GM12891 (cell line): ENCODE results near the gene KLHL34.

Experiments used
- DNase-seq: peaks from one replicate; pipeline ENCODE4 v3.0.0; 2011; ENCODE audit warnings: low spot score; ENCODE audit not compliant: insufficient read length
- FAIRE-seq: peaks from 2 replicates; lab custom pipeline; 2011; peaks lifted over from hg19 to GRCh38; lab: Jason Lieb, UNC
- PAX5 ChIP-seq: IDR thresholded peaks from 2 replicates; pipeline ENCODE4 v1.6.1; 2011; ENCODE audit warnings: low read length, moderate library complexity, mild to moderate bottlenecking; ENCODE audit not compliant: insufficient read depth, severe bottlenecking
- POLR2A ChIP-seq: IDR thresholded peaks from 2 replicates; pipeline ENCODE4 v1.6.1; 2011; ENCODE audit warnings: low read depth, low read length, control low read depth
- POLR2AphosphoS5 ChIP-seq: IDR thresholded peaks from 2 replicates; pipeline ENCODE4 v1.6.1; 2011; ENCODE audit warnings: low read depth, low read length, control low read depth
- POU2F2 ChIP-seq: IDR thresholded peaks from 2 replicates; pipeline ENCODE4 v1.6.1; 2011; ENCODE audit warnings: low read depth, mild to moderate bottlenecking, control low read depth, low read length, moderate library complexity
- SPI1 ChIP-seq: IDR thresholded peaks from 2 replicates; pipeline ENCODE4 v1.6.1; 2011; ENCODE audit warnings: low read depth, low read length, control low read depth
- TAF1 ChIP-seq: IDR thresholded peaks from 2 replicates; pipeline ENCODE4 v1.6.1; 2011; ENCODE audit warnings: low read depth, low read length, control low read depth

KLHL34 gene

DNA sequence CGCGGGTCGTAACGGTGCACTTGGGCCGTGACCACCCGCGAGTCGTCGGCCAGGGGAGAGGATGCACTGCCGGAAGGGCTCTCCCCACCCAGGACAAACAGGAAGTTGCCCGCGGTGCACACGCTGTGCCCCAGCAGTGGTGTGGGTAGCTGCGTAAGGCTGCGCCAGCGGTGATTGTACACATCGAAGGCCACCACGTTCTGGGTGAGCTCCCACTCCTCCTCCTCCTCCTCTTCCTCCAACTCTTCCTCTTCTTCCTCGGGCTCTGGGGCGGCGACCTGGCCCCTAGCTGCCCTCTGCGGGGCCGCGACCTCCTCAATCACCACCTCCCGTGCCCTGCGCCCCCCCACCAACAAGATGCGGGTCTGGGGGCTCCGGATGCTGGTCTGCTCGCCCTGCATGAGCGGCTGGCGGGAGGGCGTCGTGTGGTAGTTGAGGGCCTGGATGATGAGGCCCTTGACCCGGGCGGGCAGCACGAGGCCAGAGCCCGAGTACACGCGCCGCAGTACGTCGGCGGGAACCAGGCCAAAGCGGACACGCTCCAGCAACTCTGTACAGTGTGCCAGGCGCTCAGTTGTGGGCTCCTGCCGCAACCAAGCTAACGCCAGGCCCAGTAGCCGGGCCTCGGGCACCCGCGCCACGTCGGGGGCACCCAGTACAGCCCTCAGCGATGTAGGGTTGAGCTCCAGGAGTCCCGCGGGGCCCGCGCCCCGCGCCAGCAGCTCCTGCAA lies 1.4 kb downstream of the KLHL34 start:
- TF ChIP-seq SPI1, result no peak
- no peak for TF ChIP-seq PAX5
- no peak for TF ChIP-seq POU2F2
- peak; percentile 68 for FAIRE-seq
- no peak for DNase-seq

DNA sequence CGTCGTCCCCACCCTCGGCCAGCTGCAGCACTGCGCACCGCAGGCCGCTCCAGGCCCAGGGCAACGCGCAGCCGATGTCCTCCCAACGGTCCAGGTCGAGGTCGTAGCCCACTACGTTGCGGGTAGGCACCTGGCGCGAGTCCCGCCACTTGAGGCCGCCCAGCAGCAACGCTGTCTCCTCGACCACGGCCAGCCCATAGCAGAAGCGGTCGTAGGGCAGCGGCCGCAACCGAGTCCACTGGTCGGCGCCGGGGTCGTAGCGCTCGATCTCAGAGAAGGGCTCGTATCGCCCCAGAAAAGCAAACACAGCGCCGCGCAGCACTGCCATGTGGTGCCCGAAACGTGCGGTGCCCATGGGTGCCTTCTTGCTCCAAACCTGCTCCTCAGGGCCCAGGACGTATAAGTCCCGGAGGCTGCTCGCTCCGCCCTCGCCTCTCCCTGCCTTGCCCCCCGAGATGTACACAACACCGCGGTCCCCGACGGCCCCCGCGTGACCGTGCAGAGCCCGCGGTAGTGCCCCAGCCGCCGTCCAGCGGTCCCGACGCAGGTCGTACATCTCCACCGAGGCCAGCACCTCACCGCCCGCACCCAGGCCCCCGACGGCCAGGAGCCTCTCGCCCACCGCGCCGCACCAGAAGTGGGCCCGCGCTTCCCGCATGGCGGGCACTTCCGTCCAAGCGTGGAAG lies 2.1 kb downstream of the KLHL34 start:
- DNase-seq, result no peak

DNA sequence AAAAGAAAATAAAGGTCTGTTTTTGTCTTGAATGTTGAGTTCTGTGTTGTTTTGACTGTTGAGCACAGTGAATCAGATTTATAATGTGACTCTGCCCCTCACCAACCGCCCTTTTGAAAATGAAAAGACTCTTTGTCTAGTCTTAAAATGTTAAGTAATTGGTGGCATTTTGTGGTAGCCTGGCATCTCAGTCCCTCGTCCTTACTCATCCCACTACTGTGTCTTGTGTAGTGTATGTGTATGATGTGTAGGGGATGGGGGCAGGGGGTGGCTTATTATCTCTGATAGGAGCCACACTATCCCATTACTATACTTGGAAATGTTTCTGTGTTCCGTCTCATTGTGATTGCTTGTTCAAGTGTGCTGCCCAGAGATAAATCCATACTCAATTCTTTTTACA lies 12.2 kb downstream of the KLHL34 start:
- no peak for DNase-seq
- TF ChIP-seq POLR2AphosphoS5, result no peak
- TF ChIP-seq POLR2A, result no peak
- no peak for TF ChIP-seq POU2F2
- no peak for TF ChIP-seq TAF1
- no peak for TF ChIP-seq PAX5
- TF ChIP-seq SPI1, result no peak
- no peak for FAIRE-seq

More for the DNA sequence above, 2.1 kb downstream of the KLHL34 start:
- FAIRE-seq, result peak; percentile 38
- TF ChIP-seq SPI1, result no peak
- no peak for TF ChIP-seq POLR2A
- TF ChIP-seq TAF1, result no peak
- TF ChIP-seq POU2F2, result no peak
- TF ChIP-seq POLR2AphosphoS5, result no peak
- no peak for TF ChIP-seq PAX5

DNA sequence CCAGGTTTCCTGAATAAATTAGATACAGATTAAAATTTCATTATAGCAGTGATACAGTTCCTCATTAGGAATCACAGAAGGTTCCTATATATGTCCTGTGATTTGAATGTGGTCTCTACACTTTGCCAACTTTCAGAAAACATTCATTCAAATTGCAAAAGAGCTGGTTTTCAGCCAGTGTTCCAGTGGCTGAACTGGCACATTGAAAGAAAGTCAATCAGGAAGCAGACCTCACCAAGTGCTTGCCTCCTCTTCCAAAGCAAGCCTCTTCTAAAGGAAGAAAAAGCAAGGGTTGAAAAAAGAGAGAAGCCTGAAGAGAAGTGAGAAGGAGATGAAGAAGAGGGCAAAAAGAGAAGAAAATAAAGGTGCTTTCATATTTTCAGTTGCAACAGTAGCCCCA lies 12.7 kb downstream of the KLHL34 start:
- TF ChIP-seq POLR2AphosphoS5 (no peak), PAX5 (no peak), TAF1 (no peak), POU2F2 (no peak)
- no peak for DNase-seq
- FAIRE-seq, result no peak

DNA sequence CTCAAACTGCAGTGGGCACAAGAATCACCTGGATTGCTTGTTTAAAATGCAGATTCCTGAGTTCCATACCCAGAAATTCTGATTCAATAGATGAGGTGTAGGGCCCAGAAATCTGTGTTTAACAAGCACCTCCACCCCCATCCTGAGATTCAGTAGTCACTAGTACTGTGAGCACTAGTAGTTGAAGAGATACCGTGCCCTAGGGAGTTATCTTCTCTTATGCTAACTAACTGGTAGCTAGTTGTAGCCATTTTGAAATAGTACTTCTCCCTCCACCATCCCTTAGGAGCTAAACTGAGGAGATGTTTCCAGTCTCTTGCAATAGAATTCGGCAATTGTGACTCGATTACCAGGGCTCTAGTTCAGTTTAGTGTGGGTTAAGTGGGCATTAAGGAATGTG lies 18.4 kb downstream of the KLHL34 start:
- TF ChIP-seq POU2F2 (no peak), TAF1 (no peak), SPI1 (no peak), POLR2A (no peak)
- DNase-seq, result no peak
- no peak for FAIRE-seq

DNA sequence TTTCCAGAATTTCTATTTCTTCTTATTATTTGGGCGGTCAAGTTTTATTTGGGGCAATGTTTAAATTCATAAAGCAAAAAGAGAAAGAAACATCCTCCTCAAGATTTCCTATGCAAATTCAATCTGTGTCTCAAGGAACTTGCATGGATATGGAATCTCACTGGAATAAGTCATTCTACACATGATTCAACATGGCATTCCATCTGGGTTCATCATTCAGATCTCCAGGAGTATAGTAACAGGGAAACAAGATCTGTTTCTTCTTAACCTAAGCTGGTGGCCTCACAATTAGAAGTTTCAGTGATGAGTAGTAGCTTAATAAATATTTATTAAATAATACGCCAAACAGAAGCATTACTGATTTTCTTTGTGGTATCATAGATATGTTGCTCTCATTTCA lies 19.8 kb downstream of the KLHL34 start:
- DNase-seq, result no peak
- TF ChIP-seq POLR2A (no peak), POLR2AphosphoS5 (no peak), TAF1 (no peak), SPI1 (no peak), PAX5 (no peak), POU2F2 (no peak)
- no peak for FAIRE-seq

DNA sequence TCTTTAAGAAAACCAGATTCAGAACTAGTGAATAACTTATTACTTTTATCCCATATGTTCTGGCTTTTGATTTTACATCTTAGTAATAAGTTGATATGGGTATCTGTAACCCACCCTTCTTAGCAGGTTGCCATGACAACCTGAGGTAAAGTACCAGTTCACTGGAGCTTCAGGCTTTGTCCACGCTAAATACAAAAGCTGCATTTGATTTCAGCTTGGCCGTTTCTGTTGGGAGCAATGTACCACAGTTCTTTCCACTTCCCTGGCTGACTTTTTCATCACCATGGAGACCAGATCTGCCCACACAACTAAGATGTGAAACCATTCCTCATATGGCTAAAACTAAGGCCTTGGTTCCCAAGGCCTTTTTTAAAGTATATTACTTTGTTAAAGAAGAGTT lies 26.1 kb downstream of the KLHL34 start:
- TF ChIP-seq TAF1, result no peak
- FAIRE-seq (no peak), DNase-seq (no peak)

DNA sequence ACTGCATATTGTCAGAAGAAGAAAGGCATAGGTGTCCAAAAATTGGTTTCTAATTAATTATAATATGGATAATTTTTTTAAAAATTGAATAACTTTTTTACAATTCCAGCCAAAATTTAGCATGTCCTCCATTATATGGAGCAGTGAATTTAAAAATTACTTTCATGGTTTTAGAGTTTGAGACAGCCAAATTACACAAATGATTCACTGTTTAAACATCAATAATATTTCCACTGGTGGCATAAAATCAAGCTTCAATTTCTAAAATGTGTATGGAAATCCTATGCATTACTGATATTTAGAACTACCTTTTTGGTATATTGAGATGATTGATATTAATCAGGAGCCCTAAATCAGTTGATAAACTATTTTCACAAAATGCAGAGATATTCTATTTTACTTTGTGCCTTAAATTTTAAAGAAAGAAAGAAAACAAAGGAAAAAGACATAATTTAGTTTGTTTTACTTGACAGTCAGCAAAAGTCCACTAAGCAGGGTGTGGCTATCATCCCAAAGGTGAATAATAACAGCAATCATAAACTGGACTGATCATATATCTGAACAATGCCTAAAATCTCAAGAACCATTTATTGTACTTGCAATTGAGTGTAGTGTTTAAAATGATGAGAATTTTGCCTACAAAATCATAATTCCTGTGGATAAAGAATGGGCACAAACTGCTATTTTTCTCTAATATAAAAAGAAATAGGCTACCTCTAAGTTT lies 34.2 kb downstream of the KLHL34 start:
- FAIRE-seq, result no peak
- DNase-seq, result no peak
- TF ChIP-seq POU2F2, result no peak
- no peak for TF ChIP-seq PAX5
- TF ChIP-seq SPI1, result no peak
- no peak for TF ChIP-seq TAF1
- TF ChIP-seq POLR2AphosphoS5, result no peak
- TF ChIP-seq POLR2A, result no peak

DNA sequence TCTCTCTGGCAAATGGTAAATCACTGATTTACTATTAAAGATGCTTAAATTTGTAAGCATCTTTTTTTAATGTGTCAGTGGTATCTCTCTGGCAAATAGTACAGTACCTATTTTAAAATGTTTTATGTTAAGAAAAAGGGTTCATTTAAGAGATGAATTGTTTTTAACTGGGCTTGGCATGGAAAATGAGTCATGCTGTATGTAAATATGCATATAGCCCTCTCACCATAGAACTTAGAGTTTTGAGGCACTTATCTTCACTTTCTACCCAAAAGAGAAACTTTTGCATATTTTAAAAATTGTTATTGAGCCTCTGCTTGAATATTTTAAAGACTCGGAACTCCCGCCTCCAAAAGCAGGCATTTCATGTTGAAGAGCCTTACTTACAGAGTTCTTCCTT lies 37.9 kb downstream of the KLHL34 start:
- DNase-seq, result no peak
- FAIRE-seq, result no peak
- TF ChIP-seq TAF1 (no peak), POLR2A (no peak), SPI1 (no peak), POLR2AphosphoS5 (no peak)

DNA sequence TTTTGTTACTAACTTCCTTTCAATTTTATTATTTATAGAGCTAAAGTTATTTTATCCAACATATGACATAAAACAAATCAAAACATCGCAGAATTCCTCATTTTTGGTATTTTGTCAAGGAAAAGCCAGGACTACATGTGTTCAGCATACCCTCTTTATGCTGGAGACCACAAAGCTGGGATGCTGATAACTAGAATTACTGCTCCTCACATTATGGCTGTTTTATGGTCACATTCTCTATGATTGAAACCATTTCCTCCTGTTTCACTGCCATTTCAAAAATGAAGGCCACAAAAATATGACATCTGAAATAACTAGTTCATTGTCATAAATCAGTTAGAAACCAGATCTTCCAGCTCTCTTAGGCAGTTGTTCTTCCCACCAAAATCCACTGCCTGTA lies 41.7 kb downstream of the KLHL34 start:
- TF ChIP-seq SPI1, result no peak
- no peak for TF ChIP-seq POLR2A
- TF ChIP-seq POLR2AphosphoS5, result no peak
- TF ChIP-seq TAF1, result no peak
- no peak for TF ChIP-seq PAX5
- TF ChIP-seq POU2F2, result no peak
- no peak for DNase-seq
- no peak for FAIRE-seq
